Skeletal muscle satellite cell (primary cell): ENCODE results near the gene SRBD1.
A peak's percentile ranks its signal among the peaks of the same experiment; 100 is the strongest.

Experiments
- H3K27me3 ChIP-seq: 2 replicates; pipeline ENCODE4 v1.7.0; 2013; ENCODE audit warnings: low read length; ENCODE audit not compliant: control insufficient read depth, insufficient read depth
- H3K36me3 ChIP-seq: 2 replicates; pipeline ENCODE4 v1.7.0; 2013; ENCODE audit warnings: mild to moderate bottlenecking, control low read depth, low read length; ENCODE audit not compliant: insufficient read depth
- H3K4me1 ChIP-seq: 2 replicates; pipeline ENCODE4 v1.7.0; 2013; ENCODE audit warnings: low read length; ENCODE audit not compliant: control insufficient read depth, insufficient read depth
- H3K4me2 ChIP-seq: 2 replicates; pipeline ENCODE4 v1.7.0; 2013; ENCODE audit warnings: mild to moderate bottlenecking, low read length
- H3K4me3 ChIP-seq: 2 replicates; pipeline ENCODE4 v1.7.0; 2013; ENCODE audit warnings: low read length
- H3K9ac ChIP-seq: 2 replicates; pipeline ENCODE4 v1.7.0; 2013; ENCODE audit warnings: mild to moderate bottlenecking, low read depth, low read length, moderate library complexity
- H3K9me3 ChIP-seq: replicated peaks from 2 replicates; pipeline ENCODE4 v1.7.0; 2013; ENCODE audit warnings: mild to moderate bottlenecking, control low read depth, low read length

SRBD1 gene

GRCh38 chr2:45567974-45568789 is 42.9 kb downstream of the SRBD1 start:
- Histone ChIP-seq H3K36me3 (peaks cover 3% of the 10 kb centered on the region), H3K9ac (peak overlapping the region; percentile 52), H3K9me3 (no peaks in the 10 kb centered on the region), H3K4me2 (peak overlapping the region; percentile 41), H3K27me3 (no peaks in the 10 kb centered on the region), H3K4me3 (peak overlapping the region; percentile 3), H3K4me1 (peaks cover 38% of the 10 kb centered on the region)

GRCh38 chr2:45567288-45567963 is 43.6 kb downstream of the SRBD1 start:
- H3K4me1 ChIP-seq: peaks cover 38% of the 10 kb centered on the region
- no peaks in the 10 kb centered on the region for H3K27me3 ChIP-seq
- H3K9ac ChIP-seq: no peak overlapping the region
- no peaks in the 10 kb centered on the region for H3K36me3 ChIP-seq
- peak overlapping the region; percentile 41 for H3K4me2 ChIP-seq
- no peaks in the 10 kb centered on the region for H3K9me3 ChIP-seq
- no peak overlapping the region for H3K4me3 ChIP-seq

- Histone ChIP-seq H3K4me2 (no peak overlapping the region), H3K9ac (no peak overlapping the region), H3K4me1 (peaks cover 8% of the 10 kb centered on the region), H3K36me3 (no peaks in the 10 kb centered on the region), H3K27me3 (no peaks in the 10 kb centered on the region), H3K9me3 (no peaks in the 10 kb centered on the region), H3K4me3 (no peak overlapping the region)
These were observed 51.6 kb downstream of the SRBD1 start for GRCh38 chr2:45559436-45559835.

- H3K9ac ChIP-seq: peak overlapping the region; percentile 47
- no peaks in the 10 kb centered on the region for H3K9me3 ChIP-seq
- peaks cover 18% of the 10 kb centered on the region for H3K4me1 ChIP-seq
- no peak overlapping the region for H3K4me3 ChIP-seq
- no peaks in the 10 kb centered on the region for H3K36me3 ChIP-seq
- H3K4me2 ChIP-seq: peak overlapping the region; percentile 74
- no peaks in the 10 kb centered on the region for H3K27me3 ChIP-seq
These were observed 56.3 kb downstream of the SRBD1 start for GRCh38 chr2:45554742-45555140.

- Histone ChIP-seq H3K36me3 (no peaks in the 10 kb centered on the region), H3K27me3 (no peaks in the 10 kb centered on the region), H3K4me3 (peak overlapping the region; percentile 48), H3K4me2 (peak overlapping the region; percentile 74), H3K9ac (peak overlapping the region; percentile 47), H3K4me1 (peaks cover 18% of the 10 kb centered on the region), H3K9me3 (no peaks in the 10 kb centered on the region)
These were observed 56.9 kb downstream of the SRBD1 start for GRCh38 chr2:45554073-45554741.

- H3K36me3 ChIP-seq: no peaks in the 10 kb centered on the region
- no peaks in the 10 kb centered on the region for H3K9me3 ChIP-seq
- H3K4me2 ChIP-seq: no peak overlapping the region
- H3K4me3 ChIP-seq: no peak overlapping the region
- H3K9ac ChIP-seq: no peak overlapping the region
- H3K4me1 ChIP-seq: peaks cover 18% of the 10 kb centered on the region
- no peaks in the 10 kb centered on the region for H3K27me3 ChIP-seq
These were observed 59.2 kb downstream of the SRBD1 start for GRCh38 chr2:45551862-45552261.

GRCh38 chr2:45545943-45546342 is 65.1 kb downstream of the SRBD1 start:
- Histone ChIP-seq H3K4me1 (no peaks in the 10 kb centered on the region), H3K4me2 (no peak overlapping the region), H3K4me3 (no peak overlapping the region), H3K9ac (no peak overlapping the region), H3K36me3 (peaks cover 27% of the 10 kb centered on the region), H3K27me3 (no peaks in the 10 kb centered on the region), H3K9me3 (peaks cover 8% of the 10 kb centered on the region)

GRCh38 chr2:45543257-45543656 is 67.8 kb downstream of the SRBD1 start:
- Histone ChIP-seq H3K9me3 (peaks cover 8% of the 10 kb centered on the region), H3K36me3 (peaks cover 33% of the 10 kb centered on the region), H3K4me2 (no peak overlapping the region), H3K4me3 (no peak overlapping the region), H3K4me1 (no peaks in the 10 kb centered on the region), H3K27me3 (no peaks in the 10 kb centered on the region), H3K9ac (no peak overlapping the region)

- Histone ChIP-seq H3K4me3 (no peak overlapping the region), H3K36me3 (peaks cover 33% of the 10 kb centered on the region), H3K27me3 (no peaks in the 10 kb centered on the region), H3K9ac (no peak overlapping the region), H3K4me1 (no peaks in the 10 kb centered on the region), H3K4me2 (no peak overlapping the region), H3K9me3 (peaks cover 8% of the 10 kb centered on the region)
These were observed 69.1 kb downstream of the SRBD1 start for GRCh38 chr2:45542013-45542412.

- no peaks in the 10 kb centered on the region for H3K4me1 ChIP-seq
- H3K9ac ChIP-seq: no peak overlapping the region
- H3K4me2 ChIP-seq: no peak overlapping the region
- no peak overlapping the region for H3K4me3 ChIP-seq
- peaks cover 31% of the 10 kb centered on the region for H3K36me3 ChIP-seq
- H3K9me3 ChIP-seq: peaks cover 8% of the 10 kb centered on the region
- no peaks in the 10 kb centered on the region for H3K27me3 ChIP-seq
These were observed 69.6 kb downstream of the SRBD1 start for GRCh38 chr2:45541450-45541849.

GRCh38 chr2:45540942-45541341 is 70.1 kb downstream of the SRBD1 start:
- Histone ChIP-seq H3K4me3 (no peak overlapping the region), H3K9ac (no peak overlapping the region), H3K4me2 (no peak overlapping the region), H3K27me3 (no peaks in the 10 kb centered on the region), H3K36me3 (peaks cover 28% of the 10 kb centered on the region), H3K9me3 (peaks cover 8% of the 10 kb centered on the region), H3K4me1 (no peaks in the 10 kb centered on the region)
